OCI-LY3 (cell line): ENCODE data around the gene ZNF613.
A peak's percentile ranks its signal among the peaks of the same experiment; 100 is the strongest.

Experiments
- H2AFZ ChIP-seq: fragments of 200-600, 300-600 bp; shearing (Covaris generic); 2 replicates; pipeline ENCODE4 v1.6.0; 2014; ENCODE audit warnings: antibody characterized with exemption, low read depth, low read length
- H3K27ac ChIP-seq: fragments of 200-600, 300-600 bp; sonication (generic); 2 replicates; pipeline ENCODE4 v1.5.1; 2014; ENCODE audit warnings: mild to moderate bottlenecking, low read length, moderate library complexity, mixed read lengths
- H3K27me3 ChIP-seq: fragments of 200-600, 300-600 bp; sonication (generic); 2 replicates; pipeline ENCODE4 v1.6.1; 2014; ENCODE audit warnings: low read depth, low read length, mixed read lengths
- H3K36me3 ChIP-seq: fragments of 200-600, 300-600 bp; sonication (generic); replicated peaks from 2 replicates; pipeline ENCODE3; 2014; ENCODE audit warnings: low read depth, low read length, mixed read lengths
- H3K4me1 ChIP-seq: fragments of 300-600, 200-600 bp; sonication (generic); 2 replicates; pipeline ENCODE4 v1.6.1; 2014; ENCODE audit warnings: low read length, mixed read lengths
- H3K4me2 ChIP-seq: fragments of 200-600, 300-600 bp; sonication (generic); 2 replicates; pipeline ENCODE4 v1.6.1; 2014; ENCODE audit warnings: low read length, mixed read lengths
- H3K4me3 ChIP-seq: fragments of 300-600, 200-600 bp; sonication (generic); 2 replicates; pipeline ENCODE4 v1.5.1; 2014; ENCODE audit warnings: antibody characterized with exemption, mild to moderate bottlenecking, low read length, moderate library complexity
- H3K79me2 ChIP-seq: fragments of 300-600, 200-600 bp; shearing (Covaris generic); 2 replicates; pipeline ENCODE4 v1.6.1; 2014; ENCODE audit warnings: mild to moderate bottlenecking, low read length, mixed read lengths
- H3K9ac ChIP-seq: fragments of 300-600, 200-600 bp; shearing (Covaris generic); 2 replicates; pipeline ENCODE4 v1.6.0; 2014; ENCODE audit warnings: mild to moderate bottlenecking, low read length, moderate library complexity
- H3K9me3 ChIP-seq: fragments of 200-600, 300-600 bp; shearing (Covaris generic); 2 replicates; pipeline ENCODE4 v1.6.1; 2014; ENCODE audit warnings: low read length, mixed read lengths; ENCODE audit not compliant: insufficient read depth
- H4K20me1 ChIP-seq: fragments of 200-600, 300-600 bp; sonication (generic); 2 replicates; pipeline ENCODE4 v1.6.1; 2016; ENCODE audit warnings: low read length, mixed read lengths; ENCODE audit not compliant: insufficient read depth
- CTCF ChIP-seq: fragments of 200-600, 300-600 bp; sonication (generic); IDR thresholded peaks from 2 replicates; pipeline ENCODE4 v1.5.1; 2014; ENCODE audit warnings: antibody characterized with exemption, low read length, low read depth
- EZH2phosphoT487 ChIP-seq: fragments of 200-600 bp; shearing (Covaris generic); IDR thresholded peaks from 2 replicates; pipeline ENCODE4 v1.6.1; 2018; ENCODE audit warnings: antibody characterized with exemption, mixed run types, low read depth

Gene ZNF613

GRCh38 chr19:51926784-51927741 is at the start of gene ZNF613:
ZNF613 (plus strand) TSS chr19:51927472; CDS start chr19:51936221, 8,749 bp downstream.
- Histone ChIP-seq H3K36me3 (peaks cover 29% of the 10 kb centered on the region), H3K9me3 (peaks cover 31% of the 10 kb centered on the region), H3K4me1 (peaks cover 7% of the 10 kb centered on the region)

GRCh38 chr19:51882518-51882917 is 44.8 kb upstream of the ZNF613 start:
- Histone ChIP-seq H3K79me2 (no peaks in the 10 kb centered on the region), H3K36me3 (peaks cover 19% of the 10 kb centered on the region), H3K9ac (no peak overlapping the region), H3K27ac (no peak overlapping the region), H4K20me1 (no peaks in the 10 kb centered on the region), H3K4me3 (no peak overlapping the region), H3K4me2 (no peak overlapping the region), H3K27me3 (no peaks in the 10 kb centered on the region), H2AFZ (no peak overlapping the region), H3K4me1 (no peaks in the 10 kb centered on the region), H3K9me3 (peaks cover 28% of the 10 kb centered on the region)
- TF ChIP-seq CTCF (no peak), EZH2phosphoT487 (no peak)

More at GRCh38 chr19:51926784-51927741, at the start of gene ZNF613:
- peak; percentile 41 for TF ChIP-seq CTCF
- TF ChIP-seq EZH2phosphoT487 = no peak
- H3K9ac ChIP-seq = peak within 1 kb of the TSS; percentile 89
- H3K27ac ChIP-seq = peak within 1 kb of the TSS; percentile 65
- no peaks in the 10 kb centered on the region for H3K27me3 ChIP-seq
- peak within 1 kb of the TSS; percentile 99 for H2AFZ ChIP-seq
- H3K4me2 ChIP-seq = peak within 1 kb of the TSS; percentile 73
- H4K20me1 ChIP-seq = no peaks in the 10 kb centered on the region
- peak within 1 kb of the TSS; percentile 89 for H3K4me3 ChIP-seq
- peaks cover 10% of the 10 kb centered on the region for H3K79me2 ChIP-seq

GRCh38 chr19:51884713-51885112 is 42.6 kb upstream of the ZNF613 start:
- peaks cover 27% of the 10 kb centered on the region for H3K36me3 ChIP-seq
- no peaks in the 10 kb centered on the region for H4K20me1 ChIP-seq
- H3K27ac ChIP-seq = no peak overlapping the region
- H3K27me3 ChIP-seq = no peaks in the 10 kb centered on the region
- TF ChIP-seq EZH2phosphoT487 (no peak), CTCF (no peak)
- H3K9me3 ChIP-seq = peaks cover 33% of the 10 kb centered on the region
- H2AFZ ChIP-seq = no peak overlapping the region
- H3K9ac ChIP-seq = no peak overlapping the region
- H3K4me3 ChIP-seq = no peak overlapping the region
- H3K79me2 ChIP-seq = no peaks in the 10 kb centered on the region
- no peak overlapping the region for H3K4me2 ChIP-seq
- H3K4me1 ChIP-seq = no peaks in the 10 kb centered on the region
